SU-DHL-6 (cell line): ENCODE data around the gene STRA6.

ENCODE experiments used
- EZH2phosphoT487 ChIP-seq: fragments of 200-600 bp; sonication (generic), shearing (Covaris generic); conservative IDR thresholded peaks from 2 replicates; pipeline ENCODE4 v1.6.1; 2018; ENCODE audit warnings: mild to moderate bottlenecking, antibody characterized with exemption, low read length, moderate library complexity, mixed read lengths
- TF ChIP-seq, protein P1 (sequence below): fragments of 200-600 bp; sonication (generic); IDR thresholded peaks from one replicate; pipeline ENCODE4 v1.5.1; 2017; ENCODE audit warnings: antibody characterized with exemption, mild to moderate bottlenecking, low read length, moderate library complexity; ENCODE audit not compliant: insufficient read depth, poor library complexity, severe bottlenecking

GRCh38 chr15:74252291-74252690 lies 49.7 kb upstream of the STRA6 start:
- TF ChIP-seq EZH2phosphoT487: no peak
- TF ChIP-seq, protein P1, sequence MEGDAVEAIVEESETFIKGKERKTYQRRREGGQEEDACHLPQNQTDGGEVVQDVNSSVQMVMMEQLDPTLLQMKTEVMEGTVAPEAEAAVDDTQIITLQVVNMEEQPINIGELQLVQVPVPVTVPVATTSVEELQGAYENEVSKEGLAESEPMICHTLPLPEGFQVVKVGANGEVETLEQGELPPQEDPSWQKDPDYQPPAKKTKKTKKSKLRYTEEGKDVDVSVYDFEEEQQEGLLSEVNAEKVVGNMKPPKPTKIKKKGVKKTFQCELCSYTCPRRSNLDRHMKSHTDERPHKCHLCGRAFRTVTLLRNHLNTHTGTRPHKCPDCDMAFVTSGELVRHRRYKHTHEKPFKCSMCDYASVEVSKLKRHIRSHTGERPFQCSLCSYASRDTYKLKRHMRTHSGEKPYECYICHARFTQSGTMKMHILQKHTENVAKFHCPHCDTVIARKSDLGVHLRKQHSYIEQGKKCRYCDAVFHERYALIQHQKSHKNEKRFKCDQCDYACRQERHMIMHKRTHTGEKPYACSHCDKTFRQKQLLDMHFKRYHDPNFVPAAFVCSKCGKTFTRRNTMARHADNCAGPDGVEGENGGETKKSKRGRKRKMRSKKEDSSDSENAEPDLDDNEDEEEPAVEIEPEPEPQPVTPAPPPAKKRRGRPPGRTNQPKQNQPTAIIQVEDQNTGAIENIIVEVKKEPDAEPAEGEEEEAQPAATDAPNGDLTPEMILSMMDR: no peak
